ENCODE measurements around the gene HHLA2.

HHLA2 gene

DNA sequence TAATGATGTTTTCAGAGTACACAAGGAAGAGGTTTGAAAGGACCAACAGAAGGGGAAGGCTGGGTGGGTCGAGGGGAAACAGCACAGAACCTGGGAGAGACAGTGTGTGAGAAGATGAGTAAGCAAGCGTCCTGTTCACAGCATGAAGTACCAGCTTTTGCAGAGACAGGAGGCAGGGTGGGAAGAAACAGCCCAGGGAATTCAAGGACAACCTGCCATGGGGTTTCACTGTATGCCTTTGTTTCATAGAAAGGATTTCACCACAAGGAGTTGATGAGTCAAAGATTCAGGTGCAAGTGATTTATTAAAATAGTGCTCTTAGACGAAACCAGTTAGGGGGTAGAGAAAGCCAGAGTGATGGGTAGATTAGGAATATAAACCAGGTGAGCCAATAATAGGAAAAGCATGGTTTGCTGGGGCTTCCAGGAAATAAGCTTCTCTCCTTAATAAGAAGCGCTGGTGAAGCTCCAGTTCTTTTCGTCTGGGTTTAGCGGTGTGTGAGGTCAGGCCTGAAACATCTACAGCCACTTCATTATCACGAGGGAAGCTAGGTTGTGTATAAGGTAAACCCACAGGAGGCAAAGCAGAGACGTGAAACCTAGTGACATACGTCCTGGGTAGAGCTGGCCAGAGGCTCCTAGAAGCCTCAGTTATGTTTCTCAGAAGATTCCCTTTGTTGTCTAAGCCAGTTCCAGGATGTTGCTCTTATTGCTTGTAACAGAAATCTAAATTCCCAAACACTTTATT lies 3.9 kb downstream of the HHLA2 start:
- DNase-seq: no peak

DNA sequence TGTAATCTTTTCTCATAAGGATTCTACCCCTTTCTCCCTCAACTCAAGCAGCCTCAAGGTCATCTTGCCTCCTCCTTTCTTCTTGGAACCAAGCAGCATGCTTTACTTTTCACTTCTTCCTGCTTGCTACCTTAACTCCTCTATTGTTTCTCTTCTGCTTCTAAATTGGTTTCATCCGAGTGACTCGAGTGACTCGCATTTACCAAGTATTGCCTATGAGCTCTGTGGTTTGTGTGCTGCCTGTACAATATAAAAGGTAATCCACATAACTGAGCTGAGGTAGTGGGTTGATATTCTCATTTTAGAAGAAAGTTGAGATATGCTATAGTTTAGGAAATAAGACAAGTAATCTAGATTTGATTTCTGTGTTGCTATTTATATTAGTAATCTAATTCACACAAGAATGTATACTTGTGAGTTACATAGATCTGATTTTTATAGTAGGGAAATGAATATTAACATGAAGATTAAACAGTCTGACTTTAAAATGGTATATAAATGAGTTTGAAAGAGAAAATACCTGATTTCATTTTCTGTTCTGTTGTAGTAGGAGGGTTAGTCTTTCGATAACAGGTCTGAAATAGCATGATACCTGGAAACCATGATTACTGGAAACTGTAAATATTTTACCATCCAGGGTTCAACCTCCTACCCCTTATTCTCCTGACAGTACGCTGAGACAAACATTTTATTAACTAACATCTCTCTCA lies 5.5 kb downstream of the HHLA2 start:
- no peak for DNase-seq

DNA sequence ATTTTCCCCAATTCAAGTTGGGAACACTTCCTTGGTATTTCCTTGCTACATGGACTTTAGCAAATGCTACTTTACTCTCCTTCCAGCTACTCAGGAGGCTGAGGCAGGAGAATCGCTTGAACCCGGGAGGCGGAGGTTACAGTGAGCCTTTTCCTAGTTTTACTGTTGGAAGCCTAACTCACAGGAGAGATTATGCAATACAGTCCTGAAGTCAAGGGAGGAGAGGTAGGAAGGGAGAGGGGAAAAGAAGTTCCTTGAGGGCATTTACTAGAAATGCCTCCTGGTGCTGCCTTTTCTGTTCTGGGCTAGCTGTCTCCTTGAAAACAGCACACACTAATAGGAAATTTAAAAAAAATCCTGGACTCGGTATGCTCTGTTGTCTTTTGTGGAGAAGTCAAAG lies 6.2 kb downstream of the HHLA2 start:
- no peak for DNase-seq

DNA sequence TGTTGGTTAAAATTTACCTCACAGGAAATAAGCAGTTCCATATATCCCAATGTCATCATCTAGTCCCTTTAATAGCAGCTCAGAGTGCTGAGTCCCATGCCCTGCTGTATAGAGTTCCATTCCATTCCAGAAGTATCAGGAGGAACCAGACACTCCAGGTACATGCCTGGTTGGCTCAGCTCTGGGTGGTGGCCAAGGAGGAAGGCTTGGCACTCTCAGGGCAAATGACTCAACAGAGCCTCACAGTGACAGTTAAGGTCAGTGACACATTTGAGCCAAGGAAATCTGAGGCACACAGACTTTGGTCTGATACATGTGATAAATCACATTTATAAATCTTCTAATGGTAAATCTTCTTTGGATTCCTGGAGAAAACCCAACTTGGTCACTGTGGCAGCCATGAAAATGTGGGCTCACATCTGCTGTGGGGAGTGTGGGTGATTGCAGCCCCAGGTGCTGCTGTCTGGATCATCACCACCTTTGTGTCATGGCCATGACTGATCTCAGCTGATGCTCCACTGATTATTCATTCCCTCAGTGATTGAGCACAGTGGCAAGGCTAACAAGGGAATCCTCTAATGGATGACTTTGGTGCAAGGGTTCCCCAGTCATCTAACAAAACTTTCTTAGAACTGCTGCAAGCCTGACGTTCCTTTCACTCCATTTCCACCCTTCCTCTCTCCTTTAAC lies 9.3 kb downstream of the HHLA2 start:
- no peak for DNase-seq

DNA sequence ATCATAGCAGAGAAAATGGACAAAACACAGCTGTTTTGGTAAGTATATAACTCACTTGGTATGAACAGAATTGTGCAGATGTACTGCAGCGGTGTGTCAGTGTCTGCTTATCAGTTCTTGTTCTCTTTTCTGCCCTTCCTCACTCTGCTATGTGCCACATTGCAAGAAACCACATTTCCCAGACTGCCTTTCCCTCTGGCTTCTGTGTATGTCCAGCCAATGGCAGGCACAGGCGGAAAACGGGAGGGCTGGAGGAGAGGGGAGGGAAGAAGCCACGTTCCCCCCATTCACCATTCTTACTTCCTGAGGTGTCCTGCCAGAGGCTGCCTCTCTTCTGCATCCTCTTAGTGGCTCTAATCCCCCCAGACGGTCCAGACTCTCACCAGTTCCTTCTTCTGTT lies 15.4 kb downstream of the HHLA2 start:
- DNase-seq: no peak

DNA sequence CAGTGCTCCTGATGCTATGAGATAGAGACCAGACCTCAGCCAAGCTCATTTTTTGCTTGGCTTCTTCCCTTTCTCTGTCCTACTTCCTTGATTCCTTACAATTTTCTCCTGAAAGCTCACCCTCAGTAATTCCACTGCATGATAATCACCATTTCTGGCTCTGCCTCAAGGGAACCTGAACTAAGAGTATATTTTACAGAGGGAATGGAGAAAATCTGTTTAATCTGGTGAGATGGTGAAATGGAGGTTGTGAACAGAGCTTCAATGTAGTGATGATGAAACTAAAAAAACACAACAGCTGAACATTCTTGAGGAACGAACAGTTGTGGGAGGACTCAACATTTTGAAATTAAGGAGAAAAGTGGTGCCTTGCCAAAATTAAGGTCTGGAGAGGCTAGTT lies 16.3 kb downstream of the HHLA2 start:
- no peak for DNase-seq

DNA sequence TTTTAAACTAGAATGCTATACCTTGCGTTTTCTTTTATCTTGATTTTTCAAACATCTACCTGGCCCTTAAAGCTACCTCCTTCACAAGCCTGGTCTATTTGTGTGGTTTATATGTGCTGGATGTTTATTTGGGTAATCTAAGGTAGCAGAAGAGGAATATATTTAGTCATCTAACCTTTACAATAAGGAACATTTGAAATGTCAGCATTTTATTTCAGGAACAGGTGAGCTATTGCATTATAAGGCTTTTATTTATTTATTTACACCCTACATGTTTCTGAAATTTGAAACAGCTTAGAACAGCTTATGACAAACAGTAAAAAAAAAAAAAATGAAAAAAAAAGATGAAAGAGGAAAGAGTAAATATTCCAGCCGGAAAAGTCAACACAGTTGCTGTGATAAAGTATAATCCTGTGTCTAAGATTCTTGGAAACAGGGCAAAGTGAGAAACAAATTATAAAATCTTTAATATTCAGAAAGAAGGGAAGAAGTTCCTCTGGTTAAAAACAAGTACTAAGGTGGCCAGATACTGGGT lies 19.5 kb downstream of the HHLA2 start:
- no peak for DNase-seq

DNA sequence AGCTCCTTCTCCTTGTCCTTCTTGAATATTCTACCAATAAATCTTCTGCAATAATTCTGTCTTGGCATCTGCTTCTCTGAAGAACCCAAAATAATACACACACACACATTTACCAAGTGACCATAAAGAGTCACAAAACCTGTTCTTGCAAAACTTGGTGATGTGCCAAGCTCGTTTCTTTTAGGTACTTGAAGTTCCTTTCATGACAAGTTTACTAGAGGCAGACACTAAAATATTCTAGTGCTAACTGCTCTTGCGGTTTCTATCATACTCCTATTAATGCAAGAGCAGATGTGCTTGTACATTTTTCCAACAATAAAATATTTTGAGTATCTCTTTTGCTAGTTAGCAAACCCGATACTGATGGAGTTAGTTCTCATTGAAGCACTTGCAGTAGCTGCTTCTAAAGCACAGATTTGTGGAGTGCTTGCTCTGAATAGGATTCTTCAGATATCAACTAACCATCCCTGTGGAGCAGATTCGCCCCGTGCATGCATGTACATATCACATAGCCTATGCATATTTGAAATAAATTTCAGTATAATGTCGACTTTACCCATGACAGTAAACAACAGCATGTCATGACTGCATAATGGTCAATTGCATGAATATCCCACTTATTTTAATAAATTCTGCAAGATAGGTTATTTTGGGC lies 23.2 kb downstream of the HHLA2 start:
- DNase-seq: no peak

DNA sequence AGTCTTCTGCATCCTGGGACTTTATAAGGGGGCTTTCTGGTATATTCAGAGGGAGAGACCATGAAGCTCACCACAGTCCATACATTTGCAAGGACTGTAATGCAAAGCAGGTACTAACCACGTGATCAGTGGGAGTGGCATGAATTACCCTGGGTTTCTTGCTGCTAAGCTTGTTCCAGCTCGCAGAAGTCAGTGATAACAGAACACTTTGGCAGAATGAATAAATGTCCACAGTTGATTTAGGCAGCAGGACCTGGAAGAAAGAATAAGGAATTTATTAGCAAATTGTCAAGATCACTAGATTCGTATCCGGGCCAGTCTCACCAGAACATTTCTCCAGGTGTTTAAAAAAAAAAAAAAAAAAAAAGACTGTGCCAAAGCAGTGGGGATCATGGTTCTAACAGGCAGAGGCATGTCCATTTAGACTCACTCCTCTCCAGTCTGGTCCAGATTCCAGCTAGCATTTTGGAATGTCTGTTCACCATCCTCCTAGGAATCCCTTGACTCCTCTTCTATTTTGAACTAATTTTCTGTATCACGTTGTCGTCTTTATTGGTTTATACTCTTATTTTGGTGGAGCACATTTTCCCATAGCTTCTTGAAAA lies 24.5 kb downstream of the HHLA2 start:
- DNase-seq: no peak

DNA sequence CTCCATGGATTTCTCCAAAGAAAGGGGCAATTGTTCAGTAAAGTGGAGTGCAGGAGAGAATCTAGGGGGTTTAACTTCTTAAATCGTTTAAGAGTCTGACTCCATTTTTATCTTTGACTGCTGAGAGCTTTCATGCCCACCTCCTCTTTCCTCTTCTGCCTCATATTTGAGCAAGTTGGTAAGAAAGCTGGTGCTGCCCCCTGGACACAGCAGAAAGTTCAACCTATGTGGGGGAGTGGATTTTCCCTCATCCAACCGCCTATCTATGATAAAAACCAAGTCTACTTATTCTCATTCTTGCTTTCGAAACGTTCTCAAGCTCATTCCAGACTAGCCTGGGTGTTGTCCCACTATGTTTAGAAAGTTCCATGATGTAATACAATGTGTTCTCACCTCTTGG lies 26.0 kb downstream of the HHLA2 start:
- no peak for DNase-seq

DNA sequence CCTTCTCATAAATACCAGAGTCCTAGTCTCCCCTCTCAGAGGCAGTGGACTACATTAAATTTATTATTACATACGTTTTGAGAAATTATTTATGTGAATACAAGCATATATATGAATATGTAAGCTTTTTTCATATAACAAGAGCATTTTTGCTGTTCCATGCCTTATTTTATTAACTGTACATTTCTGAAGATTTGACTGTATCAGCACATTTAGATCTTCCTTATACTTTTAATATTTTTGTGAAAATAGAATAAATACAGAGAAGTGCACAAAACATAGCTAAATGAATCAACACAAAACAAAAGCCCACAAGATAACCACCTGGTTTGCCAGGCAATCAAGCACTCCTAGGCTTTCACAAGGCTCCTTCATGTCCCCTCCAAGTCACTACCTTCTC lies 27.8 kb downstream of the HHLA2 start:
- no peak for DNase-seq

DNA sequence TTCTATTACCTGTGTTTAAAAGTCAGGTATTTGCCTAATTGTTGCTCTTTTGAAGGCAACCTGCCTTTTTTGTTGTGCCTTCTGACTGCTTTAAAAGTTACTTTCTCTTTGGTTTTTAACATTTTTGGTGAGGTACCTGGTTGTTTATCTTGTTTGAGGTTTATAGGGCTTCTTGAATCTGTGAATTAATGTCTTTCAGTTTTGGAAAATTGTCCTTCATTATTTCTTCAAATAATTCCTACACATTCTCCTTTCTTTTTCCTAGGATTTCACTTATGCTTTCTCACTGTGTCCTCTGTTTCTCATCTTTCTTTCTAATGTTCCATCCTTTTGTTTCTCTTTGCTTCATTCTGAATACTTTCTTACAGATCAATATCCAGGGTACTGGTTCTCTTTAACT lies 30.8 kb downstream of the HHLA2 start:
- no peak for DNase-seq

DNA sequence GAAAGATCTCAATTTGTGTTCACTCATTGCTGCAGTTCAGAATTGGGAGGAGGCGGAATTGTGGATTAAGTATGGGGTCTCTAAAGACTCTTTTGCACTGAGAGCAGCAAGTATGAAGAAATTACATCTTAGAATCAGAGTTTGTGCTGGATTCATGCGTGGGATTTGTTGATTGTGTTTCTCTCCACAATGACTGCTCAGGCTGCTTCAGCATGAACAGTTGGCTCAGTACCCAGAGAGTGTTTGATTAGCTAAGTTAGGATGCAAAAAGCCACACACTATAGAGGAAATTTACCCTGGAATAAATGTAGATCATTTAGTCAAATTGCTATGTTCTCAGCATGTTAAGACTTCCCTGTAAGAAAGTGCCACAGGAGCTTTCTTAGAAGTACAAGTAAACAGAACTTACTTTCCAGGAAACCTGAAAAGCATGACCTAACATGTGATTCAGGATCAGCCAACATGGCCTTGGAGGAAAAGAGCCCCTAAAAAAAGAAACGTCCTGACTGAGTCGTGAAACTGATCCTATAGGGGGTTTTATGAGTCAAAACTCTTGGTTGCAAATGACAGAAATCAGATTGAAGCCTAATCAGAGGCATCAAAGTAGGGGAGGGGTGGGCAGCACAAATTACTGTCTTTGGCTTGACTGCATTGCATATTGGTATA lies 32.6 kb downstream of the HHLA2 start:
- DNase-seq: no peak

DNA sequence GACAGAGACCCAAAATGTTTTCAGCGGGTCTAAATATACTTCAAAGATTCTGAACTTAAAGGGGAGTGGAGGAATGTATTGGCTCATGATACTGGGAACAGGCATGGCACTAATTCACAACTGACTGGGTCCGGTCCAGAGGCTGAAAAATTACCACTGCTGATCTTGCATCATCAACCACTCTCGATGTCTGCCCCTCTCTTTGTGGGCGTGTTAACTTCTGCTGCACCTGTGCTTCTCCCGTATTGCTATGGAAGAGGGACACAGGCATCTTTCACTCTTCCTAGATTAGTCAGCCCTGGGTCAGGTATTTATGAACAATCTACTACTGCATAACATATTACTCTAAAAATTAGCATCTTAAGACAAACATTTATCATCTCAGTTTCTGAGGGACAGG lies 33.2 kb downstream of the HHLA2 start:
- DNase-seq: no peak

DNA sequence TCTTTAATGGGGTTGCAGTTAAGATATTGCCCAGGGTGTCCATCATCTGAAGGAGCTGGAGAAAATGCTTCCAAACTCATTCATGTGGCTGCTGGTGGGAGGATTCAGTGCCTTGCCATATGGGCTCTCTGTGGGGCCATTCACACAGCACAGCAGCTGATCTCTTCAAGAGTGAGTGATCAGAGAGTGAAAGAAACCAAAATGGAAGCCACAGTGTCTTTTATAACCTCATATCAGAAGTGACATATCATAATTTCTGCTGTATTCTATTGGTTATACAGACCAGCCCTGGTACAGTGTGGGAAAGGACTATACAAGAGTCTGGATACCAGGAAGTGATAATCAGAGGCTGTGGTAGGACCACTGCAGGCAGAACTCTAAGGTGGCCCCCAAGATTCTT lies 33.6 kb downstream of the HHLA2 start:
- DNase-seq: no peak

DNA sequence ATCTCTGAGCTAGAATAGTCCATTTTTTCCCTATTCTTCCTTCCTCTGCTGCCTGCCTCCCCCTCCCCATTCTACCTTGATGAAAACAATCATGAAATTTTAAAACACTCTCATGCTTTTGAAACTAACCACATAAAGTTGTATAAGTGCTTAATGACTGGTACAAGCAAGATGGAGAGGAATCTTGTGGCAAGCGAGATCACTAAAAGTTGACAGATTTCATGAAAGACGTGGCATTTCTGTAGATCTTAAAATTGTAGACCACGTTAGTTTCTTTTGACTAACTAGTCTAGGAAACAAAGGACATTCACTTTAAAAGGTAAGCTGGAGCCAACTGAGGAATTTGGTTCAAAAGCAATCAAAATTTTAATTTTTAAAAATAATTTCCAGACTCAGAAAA lies 35.4 kb downstream of the HHLA2 start:
- DNase-seq: no peak

DNA sequence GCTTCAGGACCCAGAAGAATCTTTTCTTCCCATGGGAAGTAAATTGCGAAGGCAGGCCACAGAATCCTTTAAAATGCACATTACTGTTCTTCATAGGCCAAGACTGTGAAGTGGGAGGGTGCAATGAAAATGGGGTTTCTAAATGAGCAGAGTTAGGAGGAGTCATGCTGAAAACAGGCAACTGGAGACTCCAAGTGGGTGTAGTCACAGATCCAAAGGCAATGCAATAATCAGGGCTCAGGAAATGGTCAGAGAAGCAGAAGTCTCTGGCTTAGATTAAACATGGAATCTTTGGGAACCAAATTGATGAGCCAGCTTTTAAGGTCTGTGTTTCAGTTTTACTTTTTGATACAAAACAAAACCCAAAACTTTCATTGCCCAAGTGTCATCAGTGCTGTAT lies 37.6 kb downstream of the HHLA2 start:
- no peak for DNase-seq

DNA sequence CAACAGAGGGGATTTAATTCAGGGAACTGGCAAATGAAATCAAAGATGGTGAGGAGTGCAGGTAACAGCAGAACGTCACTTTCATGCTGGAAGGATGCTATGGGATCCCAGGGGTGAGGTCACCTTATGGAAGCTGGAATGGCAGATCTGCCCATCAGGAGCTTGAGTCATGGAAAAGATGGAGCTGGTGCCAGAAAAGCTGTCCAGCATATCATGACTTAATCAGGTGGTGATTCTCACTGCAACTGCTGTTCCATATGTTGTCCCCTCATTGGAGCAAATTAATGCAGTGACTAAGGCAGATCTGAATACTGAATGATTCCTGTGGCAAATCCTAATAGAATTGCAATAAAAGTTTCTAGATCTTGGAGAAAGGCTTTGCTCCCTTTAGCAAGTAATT lies 38.4 kb downstream of the HHLA2 start:
- DNase-seq: no peak

DNA sequence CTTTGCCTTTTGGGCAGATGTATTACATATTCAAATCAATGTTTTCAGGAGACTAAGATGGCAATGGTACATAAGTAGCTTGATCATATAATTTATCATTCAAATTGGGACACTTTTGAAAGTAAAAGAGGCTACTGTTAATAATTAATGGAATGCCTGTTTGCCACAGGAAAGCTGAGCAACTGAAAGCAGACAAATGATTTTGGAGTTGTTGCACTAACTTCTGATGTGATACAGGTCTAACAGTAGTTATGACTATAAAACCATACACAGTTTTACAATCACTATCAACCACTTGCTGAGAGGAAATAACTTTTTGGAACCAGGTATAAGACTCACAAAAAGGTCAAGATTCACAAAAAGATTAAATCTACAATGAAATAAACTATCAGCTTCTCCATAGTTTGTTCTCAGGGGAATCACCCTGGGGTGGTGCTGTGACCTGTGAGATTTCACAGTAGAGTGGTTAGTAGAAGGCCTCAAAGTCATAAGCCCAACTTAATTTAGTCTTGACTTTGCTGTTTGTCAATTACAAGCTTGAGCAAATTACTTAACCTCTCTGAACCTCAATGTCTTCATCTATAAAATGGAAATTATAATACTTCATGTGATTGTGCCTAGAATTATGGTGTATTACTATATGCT lies 42.7 kb downstream of the HHLA2 start:
- no peak for DNase-seq

DNA sequence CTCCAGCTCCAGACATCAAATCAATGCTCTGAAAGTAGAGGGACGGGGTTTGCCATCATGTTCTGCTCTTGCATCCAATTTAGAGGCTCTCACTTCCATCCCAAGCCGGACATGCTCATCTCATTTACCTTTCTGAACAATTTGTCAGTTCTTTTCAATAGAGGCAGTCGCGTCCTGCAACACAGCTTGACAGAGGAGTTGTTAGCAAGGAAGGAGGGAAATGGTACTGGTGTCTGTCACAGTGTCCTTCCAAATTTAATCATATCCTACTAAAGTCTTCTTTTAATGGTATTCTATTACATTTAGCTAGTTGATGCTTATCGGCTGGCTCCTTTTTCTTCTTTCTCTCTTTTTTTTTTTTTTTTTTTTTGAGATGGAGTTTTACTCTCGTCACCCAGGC lies 45.6 kb downstream of the HHLA2 start:
- no peak for DNase-seq

DNA sequence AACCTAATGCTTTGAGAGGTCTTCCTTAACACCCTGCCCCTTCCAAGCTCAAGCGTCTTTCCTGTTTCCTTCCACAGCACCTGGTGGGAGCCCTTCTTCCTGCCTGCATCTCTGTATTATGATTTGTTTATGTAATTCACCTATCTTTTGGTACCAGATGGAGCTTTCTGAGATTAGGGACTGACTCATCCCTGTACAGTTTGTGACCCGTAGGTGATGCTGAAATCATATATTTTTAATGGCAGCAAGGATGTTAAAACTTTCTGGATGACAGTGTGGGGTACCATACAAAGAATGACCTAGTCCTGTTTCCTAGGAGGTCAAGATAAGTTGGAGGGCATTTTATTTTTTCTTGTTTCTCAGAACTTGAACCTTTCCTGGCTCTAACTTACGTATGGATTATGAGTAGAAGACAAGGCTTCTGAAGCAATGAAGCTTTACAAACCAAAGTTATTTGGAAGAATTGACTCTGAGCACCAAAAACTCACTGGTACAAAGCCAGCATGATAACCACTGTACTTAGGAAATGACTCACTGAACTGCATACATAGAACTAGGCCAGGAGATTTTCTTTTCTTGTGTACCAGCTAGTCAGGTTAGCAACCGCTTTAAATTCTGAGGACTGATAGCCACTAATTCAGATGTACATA lies 46.6 kb downstream of the HHLA2 start:
- no peak for DNase-seq

All from activated gamma-delta T cell treated with Interleukin-2 at 50 U/mL for 16 hours (primary cell).